Vagina (tissue), 2 donors: Measurements from ENCODE around the gene RFX4.

Experiments used
- POLR2A ChIP-seq, 2 donors: fragments of 450-650 bp; IDR thresholded peaks; one replicate each; pipeline ENCODE4 v1.6.1; 2017; ENCODE audit warnings: antibody characterized with exemption in 2 of 2, mild to moderate bottlenecking in 2 of 2, moderate library complexity in 2 of 2
- POLR2AphosphoS5 ChIP-seq, 2 donors: sonication (generic); formaldehyde crosslinking; IDR thresholded peaks; one replicate each; pipeline ENCODE4 v1.9.0; 2017; ENCODE audit warnings: antibody characterized with exemption in 2 of 2, mild to moderate bottlenecking in 2 of 2, low read depth in 1 of 2; ENCODE audit not compliant: insufficient read depth in 1 of 2
- TF ChIP-seq, protein P1 (sequence below), 3 experiments: fragments of 450-650 bp in 2 of 3; fragments of 200-600 bp in 1 of 3; sonication (generic) in 1 of 3; IDR thresholded peaks; one replicate each; pipeline ENCODE4 v1.5.1; 2017 to 2019; ENCODE audit warnings: antibody characterized with exemption in 3 of 3, mild to moderate bottlenecking in 2 of 3, moderate library complexity in 2 of 3

DNA sequence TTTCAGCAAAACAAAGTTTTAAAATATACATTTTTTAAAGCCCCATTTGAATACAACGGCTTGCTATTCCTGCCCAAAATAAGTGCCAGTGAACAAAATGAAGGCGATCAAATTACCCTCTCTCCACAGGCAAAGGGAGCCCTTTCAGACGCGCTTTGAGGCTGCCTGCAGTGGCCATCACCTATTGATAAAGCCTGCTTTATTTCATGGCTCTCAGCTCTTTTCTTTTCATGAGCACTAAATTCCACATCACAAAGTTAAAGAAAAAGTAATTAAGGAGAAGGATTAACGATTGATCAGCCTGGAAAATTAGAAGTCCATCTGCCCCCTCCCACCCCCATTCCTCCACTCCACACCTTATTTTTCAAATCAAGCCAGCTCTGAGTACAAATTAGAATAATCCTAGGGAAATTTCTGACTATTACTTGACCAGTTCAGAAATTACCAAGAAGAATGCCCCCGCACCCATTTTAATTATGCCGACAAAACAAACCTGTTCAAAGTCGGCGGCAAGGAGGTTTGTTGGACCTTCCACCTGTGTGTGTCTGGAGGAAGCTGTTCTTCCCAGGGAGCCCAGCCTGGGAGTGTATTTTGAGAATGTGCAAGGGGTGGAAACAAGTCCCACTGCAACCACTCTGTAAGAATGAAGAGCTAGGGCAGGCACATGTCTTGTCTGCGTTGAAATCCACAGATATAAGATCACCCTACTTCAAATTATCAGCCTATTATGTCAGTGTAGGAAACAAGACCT lies 127.5 kb downstream of the RFX4 start:
- TF ChIP-seq, protein P1, sequence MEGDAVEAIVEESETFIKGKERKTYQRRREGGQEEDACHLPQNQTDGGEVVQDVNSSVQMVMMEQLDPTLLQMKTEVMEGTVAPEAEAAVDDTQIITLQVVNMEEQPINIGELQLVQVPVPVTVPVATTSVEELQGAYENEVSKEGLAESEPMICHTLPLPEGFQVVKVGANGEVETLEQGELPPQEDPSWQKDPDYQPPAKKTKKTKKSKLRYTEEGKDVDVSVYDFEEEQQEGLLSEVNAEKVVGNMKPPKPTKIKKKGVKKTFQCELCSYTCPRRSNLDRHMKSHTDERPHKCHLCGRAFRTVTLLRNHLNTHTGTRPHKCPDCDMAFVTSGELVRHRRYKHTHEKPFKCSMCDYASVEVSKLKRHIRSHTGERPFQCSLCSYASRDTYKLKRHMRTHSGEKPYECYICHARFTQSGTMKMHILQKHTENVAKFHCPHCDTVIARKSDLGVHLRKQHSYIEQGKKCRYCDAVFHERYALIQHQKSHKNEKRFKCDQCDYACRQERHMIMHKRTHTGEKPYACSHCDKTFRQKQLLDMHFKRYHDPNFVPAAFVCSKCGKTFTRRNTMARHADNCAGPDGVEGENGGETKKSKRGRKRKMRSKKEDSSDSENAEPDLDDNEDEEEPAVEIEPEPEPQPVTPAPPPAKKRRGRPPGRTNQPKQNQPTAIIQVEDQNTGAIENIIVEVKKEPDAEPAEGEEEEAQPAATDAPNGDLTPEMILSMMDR (IDR thresholded peaks at IDR 0.05) = no peak
- no peak for TF ChIP-seq POLR2A (IDR thresholded peaks at IDR 0.05)
- no peak for TF ChIP-seq POLR2AphosphoS5 (IDR thresholded peaks at IDR 0.05; ENCODE audit: insufficient read depth in 1 of 2, low read depth in 1 of 2)
